T-helper 1 cell treated with Interleukin-12 subunit alpha and Interleukin-12 subunit beta and Interleukin-4 antibody, amounts not matched to agents 30 μg/mL and 1 μg/mL, for 36 hours (primary cell): Measurements from ENCODE around the gene PARP3.

ENCODE experiments used
- H3K27ac Mint-ChIP-seq: one replicate; pipeline ENCODE4 v1.8.0; 2021; ENCODE audit warnings: mild to moderate bottlenecking, mixed read lengths
- H3K27me3 Mint-ChIP-seq: one replicate; pipeline ENCODE4 v1.8.0; 2021; ENCODE audit warnings: low read depth, mixed read lengths
- H3K36me3 Mint-ChIP-seq: one replicate; pipeline ENCODE4 v1.8.0; 2021; ENCODE audit warnings: low read depth, mixed read lengths
- H3K4me1 Mint-ChIP-seq: one replicate; pipeline ENCODE4 v1.8.0; 2021; ENCODE audit warnings: low read depth, mixed read lengths
- H3K4me3 Mint-ChIP-seq: one replicate; pipeline ENCODE4 v1.8.0; 2021; ENCODE audit warnings: mild to moderate bottlenecking, moderate library complexity, mixed read lengths
- H3K9me3 Mint-ChIP-seq: one replicate; pipeline ENCODE4 v1.8.0; 2021; ENCODE audit warnings: mixed read lengths

The PARP3 gene

DNA sequence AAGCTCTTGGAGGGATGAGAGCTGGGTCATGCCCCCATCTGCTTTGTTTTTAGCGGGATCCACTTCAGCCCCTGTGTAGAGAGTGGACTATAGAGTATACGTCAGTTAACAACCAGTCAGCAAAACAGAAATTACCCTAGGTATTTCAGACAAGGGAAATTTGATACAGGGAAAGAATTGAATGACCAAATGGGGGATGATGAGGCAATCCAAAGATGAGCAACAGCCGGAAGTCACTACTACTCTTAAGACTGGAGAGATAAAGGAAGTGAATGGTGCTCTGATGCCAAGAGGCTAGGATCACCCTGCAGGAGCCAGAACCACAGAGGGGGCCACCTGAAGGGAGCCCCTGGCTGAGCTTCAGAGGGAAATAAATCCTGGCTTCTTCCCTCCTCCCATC lies 11.3 kb downstream of the PARP3 start:
- peaks cover 5% of the 10 kb centered on the region for H3K36me3 Mint-ChIP-seq

GRCh38 chr3:51954105-51954504 lies 11.9 kb downstream of the PARP3 start:
- Mint-ChIP-seq H3K27me3 (peaks cover 44% of the 10 kb centered on the region), H3K4me3 (no peak overlapping the region), H3K9me3 (no peaks in the 10 kb centered on the region), H3K36me3 (peaks cover 5% of the 10 kb centered on the region), H3K27ac (no peak overlapping the region), H3K4me1 (peaks cover 3% of the 10 kb centered on the region)

More for the DNA sequence above, 11.3 kb downstream of the PARP3 start:
- Mint-ChIP-seq H3K9me3 (no peaks in the 10 kb centered on the region), H3K27ac (no peak overlapping the region), H3K4me1 (peaks cover 3% of the 10 kb centered on the region), H3K4me3 (no peak overlapping the region), H3K27me3 (peaks cover 44% of the 10 kb centered on the region)

DNA sequence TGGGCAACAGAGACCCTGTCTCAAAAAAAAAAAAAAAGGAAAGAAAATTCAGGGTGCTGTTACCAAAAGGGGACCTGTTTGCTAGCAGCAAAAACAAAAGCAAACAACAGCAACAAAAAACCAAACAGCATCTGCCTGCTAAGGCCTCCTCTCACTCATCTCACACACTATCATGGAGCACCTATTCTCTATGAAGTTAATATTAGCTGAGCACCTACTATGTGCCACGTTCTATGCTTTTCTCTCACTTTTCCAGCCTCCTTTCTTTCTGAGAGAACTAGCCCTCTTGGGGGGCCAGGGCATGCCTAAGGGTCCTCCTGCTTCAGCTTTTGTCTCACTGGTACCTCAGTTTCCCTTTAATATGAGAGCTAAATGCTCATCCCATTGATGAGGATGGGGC lies 12.6 kb downstream of the PARP3 start:
- Mint-ChIP-seq H3K4me3 (no peak overlapping the region), H3K27ac (no peak overlapping the region), H3K27me3 (peaks cover 44% of the 10 kb centered on the region), H3K4me1 (peaks cover 3% of the 10 kb centered on the region), H3K9me3 (no peaks in the 10 kb centered on the region), H3K36me3 (peaks cover 5% of the 10 kb centered on the region)

GRCh38 chr3:51955175-51955892 lies 13.2 kb downstream of the PARP3 start, which contains the start of gene GPR62:
GPR62 (plus strand) TSS chr3:51955381; CDS start chr3:51955653, 272 bp downstream.
- Mint-ChIP-seq H3K4me3 (no peak within 1 kb of the TSS), H3K36me3 (peaks cover 5% of the 10 kb centered on the region), H3K27me3 (peaks cover 44% of the 10 kb centered on the region), H3K27ac (no peak within 1 kb of the TSS), H3K9me3 (no peaks in the 10 kb centered on the region), H3K4me1 (peaks cover 3% of the 10 kb centered on the region)

DNA sequence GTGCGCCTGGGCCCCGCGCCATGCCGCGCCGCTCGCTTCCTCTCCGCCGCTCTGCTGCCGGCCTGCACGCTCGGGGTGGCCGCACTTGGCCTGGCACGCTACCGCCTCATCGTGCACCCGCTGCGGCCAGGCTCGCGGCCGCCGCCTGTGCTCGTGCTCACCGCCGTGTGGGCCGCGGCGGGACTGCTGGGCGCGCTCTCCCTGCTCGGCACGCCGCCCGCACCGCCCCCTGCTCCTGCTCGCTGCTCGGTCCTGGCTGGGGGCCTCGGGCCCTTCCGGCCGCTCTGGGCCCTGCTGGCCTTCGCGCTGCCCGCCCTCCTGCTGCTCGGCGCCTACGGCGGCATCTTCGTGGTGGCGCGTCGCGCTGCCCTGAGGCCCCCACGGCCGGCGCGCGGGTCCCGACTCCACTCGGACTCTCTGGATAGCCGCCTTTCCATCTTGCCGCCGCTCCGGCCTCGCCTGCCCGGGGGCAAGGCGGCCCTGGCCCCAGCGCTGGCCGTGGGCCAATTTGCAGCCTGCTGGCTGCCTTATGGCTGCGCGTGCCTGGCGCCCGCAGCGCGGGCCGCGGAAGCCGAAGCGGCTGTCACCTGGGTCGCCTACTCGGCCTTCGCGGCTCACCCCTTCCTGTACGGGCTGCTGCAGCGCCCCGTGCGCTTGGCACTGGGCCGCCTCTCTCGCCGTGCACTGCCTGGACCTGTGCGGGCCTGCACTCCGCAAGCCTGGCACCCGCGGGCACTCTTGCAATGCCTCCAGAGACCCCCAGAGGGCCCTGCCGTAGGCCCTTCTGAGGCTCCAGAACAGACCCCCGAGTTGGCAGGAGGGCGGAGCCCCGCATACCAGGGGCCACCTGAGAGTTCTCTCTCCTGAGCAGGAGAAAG lies 14.0 kb downstream of the PARP3 start:
- Mint-ChIP-seq H3K27ac (no peak overlapping the region), H3K27me3 (peaks cover 40% of the 10 kb centered on the region), H3K4me1 (peaks cover 3% of the 10 kb centered on the region), H3K9me3 (no peaks in the 10 kb centered on the region), H3K4me3 (no peak overlapping the region), H3K36me3 (peaks cover 5% of the 10 kb centered on the region)

DNA sequence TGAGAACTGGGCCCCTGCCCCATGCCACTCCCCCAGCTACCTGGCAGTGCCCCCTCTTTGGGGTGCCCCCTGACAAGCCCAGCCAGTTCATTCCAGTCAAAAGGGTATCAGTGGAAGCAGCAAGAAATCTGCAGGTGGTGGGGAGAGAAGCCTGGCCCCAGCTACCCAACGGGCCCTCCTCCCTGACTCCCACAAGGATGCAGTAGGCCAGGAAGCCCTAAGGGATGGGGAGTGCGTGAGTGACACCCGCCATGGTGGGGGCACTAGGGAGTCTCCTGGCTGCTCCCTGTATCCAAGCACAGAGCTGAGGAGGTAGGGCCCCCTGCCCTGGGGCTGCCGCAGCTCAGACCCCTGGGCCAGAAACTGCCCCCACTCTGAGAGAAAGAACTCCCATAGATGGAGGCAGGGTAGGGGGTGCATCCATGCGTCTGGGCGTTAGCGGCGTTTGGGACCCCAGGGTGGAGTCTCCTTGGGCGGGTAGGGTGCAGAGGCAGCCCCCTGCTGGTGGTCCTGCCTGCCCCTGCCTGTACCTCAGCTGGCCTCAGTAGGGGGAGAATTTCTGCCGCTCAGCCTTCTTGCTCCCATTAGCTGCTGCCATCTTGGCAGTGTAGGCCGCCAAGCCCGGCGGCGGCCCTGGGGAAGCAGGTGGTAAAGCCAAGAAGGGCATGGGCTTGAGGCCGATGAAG lies 15.5 kb downstream of the PARP3 start:
- no peaks in the 10 kb centered on the region for H3K9me3 Mint-ChIP-seq
- peaks cover 32% of the 10 kb centered on the region for H3K27me3 Mint-ChIP-seq
- H3K36me3 Mint-ChIP-seq, result peaks cover 5% of the 10 kb centered on the region
- peaks cover 5% of the 10 kb centered on the region for H3K4me1 Mint-ChIP-seq
- H3K27ac Mint-ChIP-seq, result no peak overlapping the region
- no peak overlapping the region for H3K4me3 Mint-ChIP-seq

- no peak overlapping the region for H3K4me3 Mint-ChIP-seq
- peaks cover 5% of the 10 kb centered on the region for H3K4me1 Mint-ChIP-seq
- no peaks in the 10 kb centered on the region for H3K9me3 Mint-ChIP-seq
- H3K36me3 Mint-ChIP-seq, result peaks cover 4% of the 10 kb centered on the region
- peaks cover 22% of the 10 kb centered on the region for H3K27me3 Mint-ChIP-seq
- H3K27ac Mint-ChIP-seq, result no peak overlapping the region
Observed at GRCh38 chr3:51958603-51959521, 16.7 kb downstream of the PARP3 start.

DNA sequence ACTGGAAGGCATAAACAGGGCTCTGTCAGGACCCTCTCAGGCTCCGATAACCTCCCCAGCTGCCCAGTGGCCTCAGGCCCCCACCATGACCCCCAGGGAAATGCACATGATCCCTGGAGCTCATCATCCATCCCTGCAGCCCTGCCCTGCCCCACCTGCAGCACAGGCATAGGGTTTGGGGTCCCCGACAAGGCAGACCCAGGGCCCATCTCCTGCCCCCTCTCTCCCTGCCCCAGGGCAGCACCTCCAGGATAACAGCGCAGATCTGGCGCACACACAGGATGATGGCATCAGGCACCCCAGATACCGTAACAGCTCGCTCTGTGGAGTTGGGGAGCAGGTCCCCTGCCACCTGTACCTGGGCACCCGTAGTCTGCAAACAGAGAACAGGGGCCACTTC lies 17.5 kb downstream of the PARP3 start:
- Mint-ChIP-seq H3K36me3 (peaks cover 4% of the 10 kb centered on the region), H3K4me1 (peaks cover 5% of the 10 kb centered on the region), H3K27me3 (peaks cover 14% of the 10 kb centered on the region), H3K27ac (no peak overlapping the region), H3K9me3 (no peaks in the 10 kb centered on the region), H3K4me3 (no peak overlapping the region)

- peaks cover 7% of the 10 kb centered on the region for H3K27me3 Mint-ChIP-seq
Observed at GRCh38 chr3:51960386-51960785, 18.2 kb downstream of the PARP3 start.

GRCh38 chr3:51961011-51961410 lies 18.8 kb downstream of the PARP3 start:
- H3K36me3 Mint-ChIP-seq, result peaks cover 4% of the 10 kb centered on the region
- H3K4me3 Mint-ChIP-seq, result no peak overlapping the region
- H3K27ac Mint-ChIP-seq, result no peak overlapping the region
- H3K4me1 Mint-ChIP-seq, result peaks cover 8% of the 10 kb centered on the region
- H3K9me3 Mint-ChIP-seq, result no peaks in the 10 kb centered on the region
- H3K27me3 Mint-ChIP-seq, result peaks cover 7% of the 10 kb centered on the region

More at GRCh38 chr3:51960386-51960785, 18.2 kb downstream of the PARP3 start:
- Mint-ChIP-seq H3K36me3 (peaks cover 4% of the 10 kb centered on the region), H3K4me3 (no peak overlapping the region), H3K4me1 (peaks cover 8% of the 10 kb centered on the region), H3K27ac (no peak overlapping the region), H3K9me3 (no peaks in the 10 kb centered on the region)

DNA sequence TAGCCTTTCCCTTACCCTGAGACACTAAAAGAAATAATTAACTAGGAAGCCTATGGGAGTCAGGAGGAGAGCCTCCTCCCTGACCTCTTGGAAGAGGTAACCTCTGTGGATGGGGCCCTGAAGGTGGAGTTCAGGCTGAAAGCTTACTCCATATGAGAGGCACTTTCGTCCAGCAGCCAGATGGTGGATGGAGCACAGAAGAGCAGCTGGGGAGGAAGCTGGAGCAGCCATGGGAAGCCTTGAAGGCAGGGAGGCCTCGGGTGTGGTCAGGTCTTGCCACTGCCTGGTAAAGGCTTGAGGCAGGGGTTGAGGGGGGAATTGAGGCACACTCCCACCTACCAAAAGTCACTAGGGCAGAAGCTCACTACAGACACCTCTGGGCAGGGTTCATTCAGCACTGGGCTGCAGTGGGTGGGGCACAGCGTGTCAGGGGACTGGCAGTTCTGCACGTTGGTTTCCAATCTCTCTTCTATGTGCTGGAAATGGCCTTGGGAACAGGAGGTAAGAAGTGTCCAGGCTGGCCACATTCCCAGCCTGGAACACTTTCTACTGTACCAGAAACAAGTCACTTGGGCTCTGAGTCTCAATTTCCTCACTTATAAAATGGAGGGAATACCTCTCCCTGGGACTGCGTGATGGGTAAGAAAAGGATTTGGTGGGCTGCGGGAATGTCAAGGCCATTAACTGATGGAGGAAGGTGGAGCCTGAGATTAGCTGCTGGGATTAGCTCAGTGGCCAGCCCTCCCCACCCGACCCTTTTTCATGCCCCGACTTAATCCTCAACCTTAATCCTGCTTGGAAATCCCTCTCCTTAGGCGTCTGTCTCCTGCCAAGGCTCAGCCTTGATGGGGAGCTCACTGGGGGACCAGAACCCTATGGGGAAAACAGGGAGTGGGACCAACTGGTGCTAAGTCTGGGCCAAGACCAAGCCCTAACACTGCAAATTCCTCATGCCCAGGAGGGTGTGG lies 19.7 kb downstream of the PARP3 start:
- peaks cover 4% of the 10 kb centered on the region for H3K36me3 Mint-ChIP-seq
- H3K4me1 Mint-ChIP-seq, result peaks cover 8% of the 10 kb centered on the region
- no peaks in the 10 kb centered on the region for H3K9me3 Mint-ChIP-seq
- H3K27ac Mint-ChIP-seq, result no peak overlapping the region
- H3K4me3 Mint-ChIP-seq, result no peak overlapping the region
- H3K27me3 Mint-ChIP-seq, result peaks cover 1% of the 10 kb centered on the region

DNA sequence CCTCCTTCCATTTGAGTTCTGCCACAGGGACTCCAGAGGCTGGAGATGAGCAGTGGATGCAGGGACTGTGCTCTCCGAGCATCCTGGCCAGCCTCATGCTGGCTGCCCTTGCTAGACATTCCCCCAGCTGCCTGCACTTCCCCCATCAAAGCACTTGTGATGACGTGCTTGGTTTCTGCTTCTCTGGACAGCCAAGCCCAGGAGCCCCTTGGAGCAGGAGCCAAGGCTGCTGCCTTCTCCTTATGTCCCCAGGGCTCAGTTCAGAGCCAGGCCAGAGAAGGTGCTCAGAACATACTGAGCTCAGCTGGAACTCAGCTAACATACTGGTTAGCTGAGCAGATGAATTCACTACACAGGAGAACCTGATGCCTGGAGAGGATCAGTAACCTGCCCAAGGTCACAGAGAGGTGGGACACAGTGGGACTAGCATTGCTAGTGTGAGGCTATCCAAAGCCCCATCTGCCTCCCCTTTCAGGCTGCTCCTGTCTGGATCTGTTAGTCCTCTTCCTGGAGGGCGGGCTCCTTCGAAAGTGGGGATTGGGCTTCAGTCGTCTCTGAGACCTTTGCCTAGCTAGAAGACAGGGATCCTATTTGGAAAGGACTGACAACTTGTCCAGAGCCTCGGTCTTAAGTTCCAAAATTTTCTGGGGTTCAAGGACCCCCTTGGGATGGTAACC lies 20.8 kb downstream of the PARP3 start:
- no peaks in the 10 kb centered on the region for H3K9me3 Mint-ChIP-seq
- H3K27ac Mint-ChIP-seq, result no peak overlapping the region
- H3K36me3 Mint-ChIP-seq, result peaks cover 4% of the 10 kb centered on the region
- peaks cover 8% of the 10 kb centered on the region for H3K4me1 Mint-ChIP-seq
- H3K4me3 Mint-ChIP-seq, result no peak overlapping the region
- no peaks in the 10 kb centered on the region for H3K27me3 Mint-ChIP-seq
